AG04450 (cell line): ENCODE results near the gene PPP3CB. TPM values are rescaled to one million over a fixed set of nuclear protein-coding genes. Genes with fewer than 3 reads are reported as not detected.

Experiments used
- CTCF ChIA-PET: fragments of 300-600, 350-600 bp; formaldehyde crosslinking; extraction: SDS; loops from one replicate; lab custom pipeline; 2022; ENCODE audit warnings: antibody characterized with exemption, inconsistent platforms; lab: Charles Lee
- POLR2A ChIA-PET: fragments of 350-600 bp; formaldehyde crosslinking; extraction: SDS; loops from one replicate; lab custom pipeline; 2021; ENCODE audit warnings: antibody characterized with exemption, inconsistent platforms; lab: Yijun Ruan, JAX
- DNase-seq: peaks from one replicate; pipeline ENCODE4 v3.0.0-alpha.2; 2011; ENCODE audit warnings: low read depth, low spot score
- H3K27ac ChIP-seq: one replicate; pipeline ENCODE4 v1.5.1; 2012; ENCODE audit warnings: low read depth, low read length, control low read depth
- H3K27me3 ChIP-seq: one replicate; pipeline ENCODE4 v1.6.0; 2012; ENCODE audit warnings: low read length; ENCODE audit not compliant: control insufficient read depth, insufficient read depth
- H3K4me3 ChIP-seq: 2 replicates; pipeline ENCODE4 v1.5.1; 2011; ENCODE audit warnings: mild to moderate bottlenecking, low read depth, low read length, control low read depth
- H3K9me3 ChIP-seq: 2 replicates; pipeline ENCODE4 v1.5.1; 2012; ENCODE audit warnings: low read length; ENCODE audit not compliant: control insufficient read depth, insufficient read depth
- polyA plus RNA-seq: library from polyadenylated mRNA; depleted of rRNA; stranded (reverse); fragments of >200 nt; gene quantifications from 2 replicates; pipeline ENCODE4 v1.2.3, GENCODE V29; 2011; rRNA removed
- small RNA-seq: library from RNA; depleted of rRNA; stranded (forward); fragments of <200 nt; gene quantifications from one replicate; pipeline ENCODE3, GENCODE V24; 2012; ENCODE audit warnings: low read depth; ENCODE audit not compliant: insufficient read length
- TF ChIP-seq, protein P1 (sequence below): IDR thresholded peaks from 2 replicates; pipeline ENCODE4 v1.5.1; 2011; ENCODE audit warnings: low read depth, low read length, control low read depth, inconsistent platforms

PPP3CB gene
- polyA plus RNA-seq, 1 experiment = 41.8 TPM

DNA sequence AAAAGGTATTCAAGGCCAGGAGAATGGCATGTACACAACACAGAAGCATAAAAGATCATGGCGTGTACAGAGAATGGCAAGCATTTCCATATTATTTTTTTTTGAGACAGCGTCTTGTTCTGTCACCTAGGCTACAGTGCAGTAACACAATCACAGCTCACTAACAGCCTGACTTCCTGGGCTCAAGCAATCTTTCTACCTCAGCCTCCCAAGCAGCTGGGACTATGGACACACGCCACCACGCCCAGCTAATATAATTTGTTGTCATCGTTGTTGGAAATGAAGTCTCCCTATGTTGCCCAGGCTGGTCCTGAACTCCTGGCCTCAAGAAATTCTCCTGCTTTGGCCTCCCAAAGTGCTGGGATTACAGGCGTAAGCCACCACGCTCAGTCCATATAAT, 109.2 kb downstream of the PPP3CB start:
- Histone ChIP-seq H3K27ac (no peak overlapping the region), H3K27me3 (no peaks in the 10 kb centered on the region), H3K4me3 (no peak overlapping the region), H3K9me3 (no peaks in the 10 kb centered on the region)
- POLR2A ChIA-PET = no interaction called here
- DNase-seq = no peak
- CTCF ChIA-PET = no interaction called here
- TF ChIP-seq, protein P1, sequence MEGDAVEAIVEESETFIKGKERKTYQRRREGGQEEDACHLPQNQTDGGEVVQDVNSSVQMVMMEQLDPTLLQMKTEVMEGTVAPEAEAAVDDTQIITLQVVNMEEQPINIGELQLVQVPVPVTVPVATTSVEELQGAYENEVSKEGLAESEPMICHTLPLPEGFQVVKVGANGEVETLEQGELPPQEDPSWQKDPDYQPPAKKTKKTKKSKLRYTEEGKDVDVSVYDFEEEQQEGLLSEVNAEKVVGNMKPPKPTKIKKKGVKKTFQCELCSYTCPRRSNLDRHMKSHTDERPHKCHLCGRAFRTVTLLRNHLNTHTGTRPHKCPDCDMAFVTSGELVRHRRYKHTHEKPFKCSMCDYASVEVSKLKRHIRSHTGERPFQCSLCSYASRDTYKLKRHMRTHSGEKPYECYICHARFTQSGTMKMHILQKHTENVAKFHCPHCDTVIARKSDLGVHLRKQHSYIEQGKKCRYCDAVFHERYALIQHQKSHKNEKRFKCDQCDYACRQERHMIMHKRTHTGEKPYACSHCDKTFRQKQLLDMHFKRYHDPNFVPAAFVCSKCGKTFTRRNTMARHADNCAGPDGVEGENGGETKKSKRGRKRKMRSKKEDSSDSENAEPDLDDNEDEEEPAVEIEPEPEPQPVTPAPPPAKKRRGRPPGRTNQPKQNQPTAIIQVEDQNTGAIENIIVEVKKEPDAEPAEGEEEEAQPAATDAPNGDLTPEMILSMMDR = no peak

Small RNA genes lying within 50 kb of the gene (small RNA-seq; reads per million reads assigned to genes)
- not detected for gene RNU6-883P

Other genes starting within 250 kb of the PPP3CB start
- gene DNAJC9, start 248.8 kb downstream of the PPP3CB start, polyA plus RNA-seq = 13.1 and 18.7 TPM in 2 replicates
- gene MRPS16, start 243.4 kb downstream of the PPP3CB start, polyA plus RNA-seq = 67.7 and 77.8 TPM in 2 replicates
- 0.16 and 0.24 TPM in 2 replicates for gene CFAP70, start 137.2 kb downstream of the PPP3CB start, polyA plus RNA-seq
- gene ANXA7, start 82.0 kb downstream of the PPP3CB start, polyA plus RNA-seq = 117 TPM in 2 replicates
- 1.2 and 1.4 TPM in 2 replicates for gene MSS51, start 62.5 kb downstream of the PPP3CB start, polyA plus RNA-seq
- 8.6 and 11.2 TPM in 2 replicates for gene USP54, start 95.3 kb upstream of the PPP3CB start, polyA plus RNA-seq
- gene MYOZ1, start 145.4 kb upstream of the PPP3CB start, polyA plus RNA-seq = not detected in 2 replicates
- gene SYNPO2L, start 160.0 kb upstream of the PPP3CB start, polyA plus RNA-seq = 0.02 and 0.05 TPM in 2 replicates
- 2.9 and 3.3 TPM in 2 replicates for gene AGAP5, start 202.1 kb upstream of the PPP3CB start, polyA plus RNA-seq
- 86.9 and 97.4 TPM in 2 replicates for gene SEC24C, start 248.3 kb upstream of the PPP3CB start, polyA plus RNA-seq